ENCODE measurements around the gene CPM.
A peak's percentile ranks its signal among the peaks of the same experiment; 100 is the strongest.
"Not testable (repeated sequence)": the region's sequence is repeated elsewhere in the genome, so short reads cannot be mapped to it uniquely, and the experiment has no call there.

CPM gene

GRCh38 chr12:68807274-68807575, 125.7 kb downstream of the CPM start:
- DNase-seq (ENCODE audit: low read depth in 2 of 2), result peak in 1 of 2 experiments; percentile 31

DNA sequence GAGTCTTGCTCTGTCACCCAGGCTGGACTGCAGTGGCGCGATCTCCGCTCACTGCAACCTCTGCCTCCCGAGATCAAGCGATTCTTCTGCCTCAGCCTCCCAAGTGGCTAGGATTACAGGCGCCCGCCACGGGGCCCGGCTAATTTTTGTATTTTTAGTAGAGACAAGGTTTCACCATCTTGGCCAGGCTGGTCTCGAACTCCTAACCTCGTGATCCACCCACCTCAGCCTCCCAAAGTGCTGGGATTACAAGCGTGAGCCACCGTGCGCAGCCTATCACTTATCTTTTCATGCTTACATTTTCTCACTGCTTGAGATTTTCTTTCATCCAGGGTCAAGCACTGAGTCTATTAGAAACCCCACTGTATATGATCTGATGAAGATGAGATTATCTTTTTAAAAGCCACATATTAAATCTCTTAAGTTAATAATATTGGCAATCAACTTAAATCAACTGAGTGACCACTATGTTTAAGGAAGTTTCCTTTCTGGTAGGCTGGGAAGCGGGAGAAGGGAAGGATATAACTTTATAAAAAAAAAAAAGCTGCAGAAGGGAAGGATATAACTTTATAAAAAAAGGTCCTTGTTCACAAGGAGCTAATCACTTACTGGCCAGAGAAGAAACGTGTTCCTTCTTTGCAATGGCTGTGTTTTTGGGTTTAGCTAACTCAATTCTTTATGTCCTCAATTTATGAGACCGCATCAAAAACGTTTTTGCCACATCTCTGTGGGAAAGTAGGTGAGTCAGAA, 126.3 kb downstream of the CPM start:
- no peak for DNase-seq (ENCODE audit: low read depth in 2 of 2)

GRCh38 chr12:68805592-68806120, 127.3 kb downstream of the CPM start:
- no peak for DNase-seq (ENCODE audit: low read depth in 2 of 2)

DNA sequence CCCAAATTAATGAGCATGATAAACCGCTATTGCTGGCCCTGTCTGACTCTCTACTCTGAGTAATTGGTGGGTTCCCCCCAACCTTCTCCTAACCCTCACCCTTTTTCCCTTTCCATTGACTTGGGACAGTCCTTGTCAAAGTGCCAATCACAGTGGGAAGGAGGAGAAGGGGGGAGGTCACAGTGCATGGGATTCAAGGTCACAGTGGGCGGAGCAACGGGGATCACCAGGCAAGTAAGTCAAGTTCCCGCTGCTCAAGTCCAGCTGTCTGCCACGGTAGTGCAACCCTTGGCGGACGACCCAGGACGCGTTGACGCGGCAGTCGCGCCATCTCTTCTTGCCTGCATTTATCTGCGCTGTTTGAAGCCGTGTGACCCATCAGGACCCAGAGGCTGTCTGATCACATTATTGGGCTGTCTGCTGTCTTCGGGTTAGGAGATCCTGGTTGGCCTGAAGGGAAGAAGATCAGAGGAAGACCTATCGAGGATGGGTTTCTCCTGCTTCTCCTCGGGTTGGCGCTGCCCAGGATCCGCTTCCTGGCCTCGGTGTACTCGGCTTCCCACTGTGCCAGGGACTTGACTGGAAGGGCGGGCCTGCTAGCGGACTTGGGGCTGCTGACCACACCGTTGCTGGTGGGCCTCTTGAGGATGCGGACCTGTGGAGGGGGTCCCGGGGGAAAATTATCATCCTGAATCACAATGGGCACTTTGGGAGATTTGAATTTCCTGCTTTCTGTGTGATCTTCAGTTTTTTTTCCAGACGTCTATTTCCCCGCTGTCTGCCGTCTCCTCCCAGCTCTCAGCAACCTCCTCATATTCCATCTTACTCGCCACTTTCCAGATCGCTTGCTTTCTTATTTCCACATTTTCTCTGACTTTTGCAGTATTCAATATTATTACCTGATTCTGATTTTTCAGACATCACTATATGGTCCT, 128.0 kb downstream of the CPM start:
- no peak for DNase-seq (ENCODE audit: low read depth in 2 of 2)

GRCh38 chr12:68803948-68804656, 128.9 kb downstream of the CPM start:
- no peak for DNase-seq (ENCODE audit: low read depth in 2 of 2)

DNA sequence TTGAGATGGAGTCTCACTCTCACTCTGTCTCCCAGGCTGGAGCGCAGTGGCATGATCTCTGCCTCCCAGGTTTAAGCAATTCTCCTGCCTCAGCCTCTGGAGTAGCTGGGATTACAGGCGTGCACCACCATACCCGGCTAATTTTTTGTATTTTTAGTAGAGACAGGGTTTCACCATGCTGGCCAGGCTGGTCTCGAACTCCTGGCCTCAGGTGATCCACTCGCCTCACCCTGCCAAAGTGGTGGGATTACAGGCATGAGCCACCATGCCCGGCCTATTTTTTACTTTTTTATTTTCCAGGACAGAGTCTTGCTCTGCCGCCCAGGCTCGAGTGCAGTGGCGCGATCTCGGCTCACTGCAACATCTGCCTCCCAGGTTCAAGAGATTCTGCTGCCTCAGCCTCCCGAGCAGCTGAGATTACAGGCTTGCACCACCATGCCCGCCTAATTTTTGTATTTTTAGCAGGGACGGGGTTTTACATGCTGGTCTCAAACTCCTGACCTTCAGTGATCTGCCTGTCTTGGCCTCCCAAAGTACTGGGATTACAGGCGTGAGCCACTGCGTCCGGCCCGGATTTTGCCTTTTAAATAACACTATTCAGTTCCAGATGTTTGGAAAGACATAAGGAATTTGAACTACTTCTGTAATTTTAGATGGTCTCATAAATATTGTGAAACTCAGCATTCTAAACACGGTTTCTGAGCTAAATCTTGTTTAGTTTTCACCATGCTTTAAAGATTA, 129.9 kb downstream of the CPM start:
- not testable (repeated sequence) for DNase-seq (ENCODE audit: low read depth in 2 of 2)

- not testable (repeated sequence) for DNase-seq (ENCODE audit: low read depth in 2 of 2)
These were observed 130.6 kb downstream of the CPM start for GRCh38 chr12:68802372-68802745.
